Chondrocyte (in vitro differentiated cells): ENCODE data around the gene ASB15. TPM values are rescaled to one million over a fixed set of nuclear protein-coding genes. Genes with fewer than 3 reads are reported as not detected.

ENCODE experiments used
- DNase-seq: peaks from one replicate; pipeline ENCODE4 v3.0.0; 2021; ENCODE audit warnings: mixed read lengths, low spot score
- H3K27ac Mint-ChIP-seq: one replicate; pipeline ENCODE4 v1.8.0; 2021; ENCODE audit warnings: mild to moderate bottlenecking, moderate library complexity, mixed read lengths; ENCODE audit not compliant: unreplicated experiment
- H3K27me3 Mint-ChIP-seq: 2 replicates; pipeline ENCODE4 v1.8.0; 2021; ENCODE audit warnings: low read depth, mixed read lengths
- H3K36me3 Mint-ChIP-seq: 2 replicates; pipeline ENCODE4 v1.8.0; 2021; ENCODE audit warnings: low read depth, mixed read lengths
- H3K4me1 Mint-ChIP-seq: 2 replicates; pipeline ENCODE4 v1.8.0; 2021; ENCODE audit warnings: low read depth, mild to moderate bottlenecking, mixed read lengths
- H3K4me3 Mint-ChIP-seq: one replicate; pipeline ENCODE4 v1.8.0; 2021; ENCODE audit warnings: mild to moderate bottlenecking, moderate library complexity, mixed read lengths; ENCODE audit not compliant: unreplicated experiment
- H3K9me3 Mint-ChIP-seq: 2 replicates; pipeline ENCODE4 v1.8.0; 2021; ENCODE audit warnings: low read depth, mixed read lengths
- CTCF ChIP-seq: fragments of 200-600 bp; sonication (generic); IDR thresholded peaks from 2 replicates; pipeline ENCODE4 v1.5.0; 2021; ENCODE audit warnings: antibody characterized with exemption, mild to moderate bottlenecking, moderate library complexity
- total RNA-seq: library from RNA; stranded (reverse); gene quantifications from 3 replicates; pipeline ENCODE4 v1.2.1, GENCODE V29; 2021

The ASB15 gene
- total RNA-seq, 1 donor from 2014 or later = not detected

- Mint-ChIP-seq H3K4me1 (peaks cover 12% of the 10 kb centered on the region), H3K9me3 (no peaks in the 10 kb centered on the region), H3K27me3 (no peaks in the 10 kb centered on the region), H3K4me3 (no peak overlapping the region), H3K36me3 (no peaks in the 10 kb centered on the region), H3K27ac (no peak overlapping the region)
- TF ChIP-seq CTCF = no peak
- DNase-seq = no peak
Observed at GRCh38 chr7:123616223-123616622, 14.6 kb downstream of the ASB15 start.

GRCh38 chr7:123621707-123622106, 20.1 kb downstream of the ASB15 start:
- no peak for TF ChIP-seq CTCF
- no peaks in the 10 kb centered on the region for H3K9me3 Mint-ChIP-seq
- H3K27ac Mint-ChIP-seq = no peak overlapping the region
- H3K27me3 Mint-ChIP-seq = no peaks in the 10 kb centered on the region
- H3K36me3 Mint-ChIP-seq = no peaks in the 10 kb centered on the region
- no peak for DNase-seq
- H3K4me3 Mint-ChIP-seq = no peak overlapping the region
- H3K4me1 Mint-ChIP-seq = no peaks in the 10 kb centered on the region

GRCh38 chr7:123622660-123623386, 21.2 kb downstream of the ASB15 start:
- no peak overlapping the region for H3K4me3 Mint-ChIP-seq
- H3K4me1 Mint-ChIP-seq = no peaks in the 10 kb centered on the region
- no peaks in the 10 kb centered on the region for H3K27me3 Mint-ChIP-seq
- TF ChIP-seq CTCF = no peak
- no peaks in the 10 kb centered on the region for H3K36me3 Mint-ChIP-seq
- no peak overlapping the region for H3K27ac Mint-ChIP-seq
- H3K9me3 Mint-ChIP-seq = no peaks in the 10 kb centered on the region
- no peak for DNase-seq

- Mint-ChIP-seq H3K27me3 (no peaks in the 10 kb centered on the region), H3K9me3 (no peaks in the 10 kb centered on the region), H3K36me3 (no peaks in the 10 kb centered on the region), H3K27ac (no peak overlapping the region), H3K4me3 (no peak overlapping the region), H3K4me1 (no peaks in the 10 kb centered on the region)
- DNase-seq = no peak
- peak; percentile 51 for TF ChIP-seq CTCF
Observed at GRCh38 chr7:123624527-123625183, 23.0 kb downstream of the ASB15 start.

- Mint-ChIP-seq H3K27ac (no peak overlapping the region), H3K36me3 (no peaks in the 10 kb centered on the region), H3K27me3 (no peaks in the 10 kb centered on the region), H3K4me3 (no peak overlapping the region), H3K9me3 (no peaks in the 10 kb centered on the region), H3K4me1 (no peaks in the 10 kb centered on the region)
- TF ChIP-seq CTCF = no peak
- no peak for DNase-seq
Observed at GRCh38 chr7:123625254-123625653, 23.6 kb downstream of the ASB15 start.
